OCI-M2 (cell line): Measurements from ENCODE around the gene NUBPL.
"Not testable (repeated sequence)": the region's sequence is repeated elsewhere in the genome, so short reads cannot be mapped to it uniquely, and the experiment has no call there.

Experiments
- DNase-seq: peaks from one replicate; lab custom pipeline; 2025; ENCODE audit not compliant: unreplicated experiment; lab: John Stamatoyannopoulos, UW

NUBPL gene

DNA sequence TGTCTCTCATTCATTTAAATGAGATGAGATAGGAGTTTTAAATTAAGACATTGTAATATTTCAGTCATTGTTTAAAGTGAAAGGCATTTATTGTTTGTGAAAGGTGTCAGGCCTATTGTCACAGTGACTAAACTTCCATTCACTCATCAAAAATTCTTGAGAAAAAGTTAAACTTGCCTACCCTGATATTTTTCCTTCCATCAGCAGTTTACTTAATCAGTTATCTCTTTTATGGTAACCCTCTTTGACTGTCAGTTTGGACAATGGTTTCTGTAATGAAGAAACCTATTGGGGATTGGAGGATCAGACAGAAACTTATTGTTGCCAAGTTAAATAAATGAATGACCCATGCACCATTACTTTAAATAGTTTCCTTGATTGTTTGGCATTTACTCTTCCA, 241.6 kb downstream of the NUBPL start:
- DNase-seq: no peak

GRCh38 chr14:31806249-31806648, 245.0 kb downstream of the NUBPL start:
- no peak for DNase-seq

- DNase-seq: not testable (repeated sequence)
Measured at GRCh38 chr14:31811693-31812628, 250.8 kb downstream of the NUBPL start.

DNA sequence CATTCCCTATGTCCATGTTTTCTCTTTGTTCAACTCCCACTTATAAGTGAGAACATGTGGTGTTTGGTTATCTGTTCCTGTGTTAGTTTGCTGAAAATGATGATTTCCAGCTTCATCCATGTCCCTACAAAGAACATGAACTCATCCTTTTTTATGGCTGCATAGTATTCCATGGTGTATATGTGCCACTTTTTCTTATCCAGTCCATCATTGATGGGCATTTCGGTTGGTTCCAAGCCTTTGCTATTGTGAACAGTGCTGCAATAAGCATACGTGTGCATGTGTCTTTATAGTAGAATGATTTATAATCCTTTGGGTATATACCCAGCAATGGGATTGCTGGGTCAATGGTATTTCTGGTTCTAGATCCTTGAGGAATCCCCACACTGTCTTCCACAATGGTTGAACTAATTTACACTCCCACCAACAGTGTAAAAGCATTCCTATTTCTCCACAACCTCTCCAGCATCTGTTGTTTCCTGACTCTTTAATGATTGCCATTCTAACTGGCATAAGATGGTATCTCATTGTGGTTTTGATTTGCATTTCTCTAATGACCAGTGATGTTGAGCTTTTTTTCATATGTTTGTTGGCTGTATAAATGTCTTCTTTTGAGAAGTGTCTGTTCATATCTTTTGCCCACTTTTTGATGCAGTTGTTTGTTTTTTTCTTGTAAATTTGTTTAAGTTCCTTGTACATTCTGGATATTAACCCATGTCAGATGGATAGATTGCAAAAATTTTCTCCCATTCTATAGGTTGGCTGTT, 252.7 kb downstream of the NUBPL start:
- not testable (repeated sequence) for DNase-seq

- DNase-seq: no peak
Measured at GRCh38 chr14:31819281-31819680, 258.1 kb downstream of the NUBPL start.

- DNase-seq: no peak
Measured at GRCh38 chr14:31825459-31825858, 264.3 kb downstream of the NUBPL start.

DNA sequence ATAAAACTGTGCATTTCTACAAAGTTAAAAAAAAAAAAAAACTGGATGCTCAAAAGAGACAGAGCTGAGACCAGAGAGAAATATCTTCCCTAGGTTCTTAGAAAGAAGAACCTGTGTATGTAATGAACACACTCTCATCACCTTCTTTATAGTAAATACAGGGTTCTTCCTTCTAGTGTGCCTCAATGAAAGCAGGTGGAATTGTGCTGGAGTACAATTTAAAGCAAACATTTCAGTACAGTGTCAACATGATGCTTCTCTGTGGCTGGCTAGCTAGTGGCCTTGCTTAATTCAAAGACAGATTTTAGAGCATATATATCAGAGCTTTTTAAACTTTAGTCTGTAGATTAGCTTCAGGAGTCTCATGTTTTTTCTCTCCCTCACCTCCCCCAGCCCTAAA, 266.1 kb downstream of the NUBPL start:
- DNase-seq: no peak

- no peak for DNase-seq
Measured at GRCh38 chr14:31828946-31829868, 268.0 kb downstream of the NUBPL start.

DNA sequence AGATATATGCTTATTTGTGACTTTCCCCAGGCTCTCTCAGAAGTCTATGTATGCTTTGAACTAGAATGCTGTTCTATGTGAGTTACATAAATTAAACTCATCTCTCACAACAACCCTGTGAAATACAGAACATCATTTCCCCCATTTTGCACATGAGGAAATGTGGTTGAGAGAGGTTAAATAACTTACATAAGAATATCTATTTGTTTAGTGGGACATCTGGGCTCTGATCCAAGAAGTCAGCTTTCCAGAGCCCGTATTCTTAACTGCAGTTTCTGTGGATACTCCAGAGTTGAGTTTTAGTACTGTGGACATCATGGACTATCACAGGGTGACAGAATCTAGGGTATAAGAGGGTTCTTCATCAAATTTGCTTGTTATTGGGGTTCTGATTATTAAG, 273.4 kb downstream of the NUBPL start:
- no peak for DNase-seq

DNA sequence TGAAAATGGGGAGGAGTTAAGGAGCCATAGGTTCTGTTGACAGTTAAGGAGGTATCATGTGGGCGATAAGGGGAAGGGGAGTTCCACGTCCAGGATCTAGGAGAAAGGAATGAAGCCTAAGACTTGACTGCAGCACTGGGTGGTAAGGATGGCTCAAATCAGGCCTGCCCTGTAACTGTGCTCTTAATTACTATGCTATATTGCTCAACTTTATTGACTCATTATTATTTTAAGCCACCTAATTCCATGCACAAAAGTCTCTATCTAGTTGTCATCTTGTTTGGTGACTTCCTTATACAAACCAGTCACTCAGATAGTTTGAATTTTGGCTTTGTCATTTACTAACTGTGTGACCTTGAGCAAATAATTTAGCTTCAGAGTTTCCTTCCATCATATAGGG, 273.8 kb downstream of the NUBPL start:
- no peak for DNase-seq

DNA sequence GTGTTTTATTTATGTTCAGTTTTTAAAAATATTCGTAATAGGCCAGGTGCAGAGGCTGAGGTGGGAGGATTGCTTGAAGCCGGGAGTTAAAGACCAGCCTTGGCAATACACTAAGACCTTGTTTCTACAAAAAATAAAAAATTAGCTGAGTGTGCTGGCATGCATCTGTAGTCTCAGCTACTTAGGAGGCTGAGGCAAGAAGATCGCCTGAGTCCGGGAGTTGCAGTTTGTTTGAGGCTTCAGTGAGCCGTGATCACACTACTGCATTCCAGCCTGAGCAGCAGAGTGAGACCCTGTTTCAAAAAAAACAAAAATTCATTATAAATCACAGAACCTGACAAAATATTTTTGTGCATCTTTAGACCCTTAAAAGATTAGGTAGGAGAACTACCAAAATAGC, 275.8 kb downstream of the NUBPL start:
- no peak for DNase-seq

DNA sequence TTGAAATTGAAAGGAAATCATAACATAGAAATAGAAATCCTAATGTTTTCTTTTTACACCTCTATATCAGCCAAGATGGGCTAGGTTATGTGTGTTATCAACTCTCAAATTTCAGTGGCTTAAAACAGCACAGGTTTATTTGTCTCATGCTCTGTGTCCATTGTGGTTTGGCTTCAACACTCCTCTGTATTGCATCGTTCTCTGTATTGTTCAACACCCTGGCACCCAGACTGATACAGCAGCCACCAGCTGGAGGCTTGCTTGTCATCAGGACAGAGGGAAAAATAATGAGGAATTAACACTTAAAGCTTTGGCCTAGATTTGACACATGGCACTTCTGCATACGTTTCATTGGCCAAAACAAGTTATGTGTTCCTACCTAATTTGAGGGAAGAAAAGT, 281.7 kb downstream of the NUBPL start:
- no peak for DNase-seq

DNA sequence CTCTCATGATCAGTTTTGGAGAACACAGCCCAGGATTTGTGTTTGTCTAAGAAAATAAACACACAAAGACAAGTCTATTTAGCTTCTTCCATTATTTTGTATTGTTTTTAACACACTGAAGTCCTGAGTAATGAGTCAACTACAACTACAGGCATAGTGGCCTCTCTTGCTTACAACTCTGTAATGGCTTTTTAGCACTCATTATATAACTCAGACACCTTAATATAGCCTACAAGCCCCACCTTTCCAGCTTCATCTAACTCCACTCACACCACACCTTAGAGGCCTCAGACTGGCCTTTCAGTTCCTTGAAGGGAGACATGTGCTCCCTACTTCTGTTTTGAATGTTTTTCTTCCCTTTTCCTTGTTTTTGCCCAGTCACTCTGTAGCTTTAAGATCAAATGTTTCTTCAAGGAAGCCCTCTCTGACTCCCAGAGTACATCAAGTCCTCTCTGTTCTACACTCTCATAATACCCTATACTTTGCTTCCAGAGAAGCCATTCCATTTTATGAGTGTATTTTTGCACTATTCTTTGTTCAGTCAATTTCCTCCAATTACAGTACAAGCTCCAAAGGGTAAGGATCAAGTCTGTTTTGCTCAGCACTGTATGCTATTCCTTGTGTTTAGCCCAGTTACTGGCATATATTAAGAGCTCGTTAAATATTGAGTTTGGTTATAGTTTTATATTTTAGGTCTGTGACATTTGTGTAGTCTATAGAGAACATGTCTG, 282.3 kb downstream of the NUBPL start:
- no peak for DNase-seq

- no peak for DNase-seq
Measured at GRCh38 chr14:31854508-31855075, 293.4 kb downstream of the NUBPL start.

DNA sequence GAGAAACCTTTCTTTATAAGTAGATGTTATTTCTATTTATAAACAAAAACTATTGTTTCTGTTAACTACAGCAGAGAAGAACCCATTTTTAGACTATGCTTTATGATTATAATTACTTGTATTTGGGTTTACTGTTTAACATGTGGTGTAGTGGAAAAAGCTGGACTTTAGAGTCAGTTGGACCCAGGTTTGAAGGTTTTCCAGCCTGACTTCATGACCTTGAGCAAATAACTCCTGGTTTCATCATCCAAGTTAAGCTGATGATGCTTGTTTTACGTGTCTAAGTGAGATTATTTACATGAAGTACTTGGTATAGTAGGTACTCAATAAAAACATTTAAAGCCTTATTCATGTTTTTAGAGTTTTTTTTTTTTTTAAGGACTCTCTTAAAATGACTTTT, 294.1 kb downstream of the NUBPL start:
- no peak for DNase-seq

GRCh38 chr14:31856003-31856402, 294.8 kb downstream of the NUBPL start:
- DNase-seq: not testable (repeated sequence)

GRCh38 chr14:31858868-31859267, 297.7 kb downstream of the NUBPL start:
- no peak for DNase-seq

DNA sequence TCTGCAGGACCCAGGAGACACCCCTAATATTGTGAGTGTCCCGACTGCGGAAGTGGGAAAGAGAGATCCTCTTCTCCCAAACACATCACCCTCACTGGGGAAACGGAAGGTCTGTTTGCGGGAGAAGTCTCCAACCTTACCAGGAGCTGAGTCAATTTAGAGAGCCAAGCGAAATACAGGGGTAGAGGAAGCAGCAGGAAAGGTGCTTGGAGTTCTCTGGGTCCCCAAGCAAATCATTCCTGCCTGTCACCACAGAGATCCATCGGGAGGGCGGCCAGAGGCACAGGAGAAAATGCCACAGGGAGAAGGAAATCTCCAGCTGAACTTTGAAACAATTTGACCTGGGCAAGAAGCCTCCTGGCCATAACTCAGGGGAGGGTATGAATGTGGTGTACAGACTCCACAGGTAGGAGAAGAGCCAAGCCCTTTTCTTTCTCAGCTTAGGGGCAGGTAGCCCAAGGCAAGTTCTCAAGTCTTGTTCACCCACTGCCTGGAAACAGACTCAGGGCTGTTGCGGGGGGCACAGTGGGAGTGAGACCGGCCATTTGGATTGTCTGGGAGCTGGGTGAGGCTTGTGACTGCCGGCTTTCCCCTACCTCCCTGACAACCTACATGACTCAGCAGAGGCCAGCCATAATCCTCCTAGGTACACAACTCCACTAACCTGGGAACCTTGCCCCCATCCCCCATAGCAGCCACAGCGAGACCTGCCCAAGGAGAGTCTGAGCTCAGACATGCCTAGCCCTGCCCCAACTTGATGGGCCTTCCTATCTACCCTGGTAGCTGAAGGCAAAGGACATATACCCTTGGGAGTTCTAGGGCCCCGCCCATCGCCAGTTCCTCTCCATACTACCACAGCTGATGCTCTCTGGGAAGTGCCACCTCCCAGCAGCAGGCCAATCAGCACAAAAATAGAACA, 304.0 kb downstream of the NUBPL start:
- DNase-seq: no peak

DNA sequence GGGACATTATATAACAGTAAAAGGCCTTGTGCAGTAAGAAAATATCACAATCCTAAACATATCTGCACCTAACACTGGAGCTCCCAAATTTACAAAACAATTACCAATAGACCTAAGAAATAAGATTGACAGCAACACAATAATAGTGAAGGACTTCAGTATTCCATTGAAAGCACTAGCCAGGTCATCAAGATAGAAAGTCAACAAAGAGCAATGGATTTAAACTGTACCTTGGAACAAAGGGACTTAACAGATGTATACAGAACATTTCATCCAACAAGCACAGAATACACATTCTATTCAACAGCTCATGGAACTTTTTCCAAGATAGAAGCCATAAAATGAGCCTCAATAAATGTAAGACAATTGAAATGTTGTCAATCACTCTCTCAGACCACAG, 306.4 kb downstream of the NUBPL start:
- DNase-seq: no peak
